ENCODE data around the gene HOXA9.

HOXA9 gene

GRCh38 chr7:27112955-27113949, 52.1 kb downstream of the HOXA9 start:
- DNase-seq (ENCODE audit: low read depth in 2 of 2) = no peak
